Measurements from ENCODE around the gene LARP7.
A peak's percentile ranks its signal among the peaks of the same experiment; 100 is the strongest.
"Not testable (repeated sequence)": the region's sequence is repeated elsewhere in the genome, so short reads cannot be mapped to it uniquely, and the experiment has no call there.

LARP7 gene

GRCh38 chr4:112594993-112595392, 42.0 kb upstream of the LARP7 start:
- Histone ChIP-seq H3K36me3 (no peaks in the 10 kb centered on the region), H3K4me1 (no peaks in the 10 kb centered on the region), H3K4me3 (ENCODE audit: low read depth, low read length) (no peak overlapping the region), H3K27me3 (no peaks in the 10 kb centered on the region), H3K9me3 (no peaks in the 10 kb centered on the region)
- DNase-seq = no peak
- TF ChIP-seq, protein P1, sequence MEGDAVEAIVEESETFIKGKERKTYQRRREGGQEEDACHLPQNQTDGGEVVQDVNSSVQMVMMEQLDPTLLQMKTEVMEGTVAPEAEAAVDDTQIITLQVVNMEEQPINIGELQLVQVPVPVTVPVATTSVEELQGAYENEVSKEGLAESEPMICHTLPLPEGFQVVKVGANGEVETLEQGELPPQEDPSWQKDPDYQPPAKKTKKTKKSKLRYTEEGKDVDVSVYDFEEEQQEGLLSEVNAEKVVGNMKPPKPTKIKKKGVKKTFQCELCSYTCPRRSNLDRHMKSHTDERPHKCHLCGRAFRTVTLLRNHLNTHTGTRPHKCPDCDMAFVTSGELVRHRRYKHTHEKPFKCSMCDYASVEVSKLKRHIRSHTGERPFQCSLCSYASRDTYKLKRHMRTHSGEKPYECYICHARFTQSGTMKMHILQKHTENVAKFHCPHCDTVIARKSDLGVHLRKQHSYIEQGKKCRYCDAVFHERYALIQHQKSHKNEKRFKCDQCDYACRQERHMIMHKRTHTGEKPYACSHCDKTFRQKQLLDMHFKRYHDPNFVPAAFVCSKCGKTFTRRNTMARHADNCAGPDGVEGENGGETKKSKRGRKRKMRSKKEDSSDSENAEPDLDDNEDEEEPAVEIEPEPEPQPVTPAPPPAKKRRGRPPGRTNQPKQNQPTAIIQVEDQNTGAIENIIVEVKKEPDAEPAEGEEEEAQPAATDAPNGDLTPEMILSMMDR (IDR thresholded peaks at IDR 0.05; ENCODE audit: low read depth, low read length) = no peak

DNA sequence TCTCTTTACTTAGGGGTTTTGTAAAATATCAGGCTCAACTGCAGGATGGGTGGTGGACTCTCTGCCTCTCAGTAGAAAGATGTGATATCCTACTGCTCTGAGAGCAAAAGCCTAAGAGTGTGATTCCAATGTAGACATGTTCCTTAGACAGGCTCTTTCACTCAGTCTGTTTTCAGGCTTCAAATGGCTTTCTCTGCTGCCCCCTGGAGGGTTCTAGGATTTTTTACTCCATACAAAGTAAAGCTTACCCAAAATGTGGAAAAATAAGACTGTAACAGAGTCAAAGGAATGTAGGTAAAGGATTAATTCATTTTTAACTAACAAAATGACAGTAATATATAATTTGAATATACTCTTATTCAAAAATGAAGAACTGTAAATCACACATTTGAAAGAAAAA, 32.4 kb upstream of the LARP7 start:
- Histone ChIP-seq H3K36me3 (peaks cover 18% of the 10 kb centered on the region), H3K9me3 (no peaks in the 10 kb centered on the region), H3K27me3 (no peaks in the 10 kb centered on the region), H3K4me3 (ENCODE audit: low read depth, low read length) (no peak overlapping the region), H3K4me1 (no peaks in the 10 kb centered on the region)
- TF ChIP-seq, protein P1 (IDR thresholded peaks at IDR 0.05; ENCODE audit: low read depth, low read length) = peak; percentile 75
- DNase-seq = peak; percentile 58

- DNase-seq; H3K9me3 ChIP-seq; H3K27me3 ChIP-seq; H3K4me3 ChIP-seq (ENCODE audit: low read depth, low read length); H3K4me1 ChIP-seq: not testable (repeated sequence)
- peaks cover 25% of the 10 kb centered on the region for H3K36me3 ChIP-seq
Observed at GRCh38 chr4:112612814-112613213, 24.1 kb upstream of the LARP7 start.

DNA sequence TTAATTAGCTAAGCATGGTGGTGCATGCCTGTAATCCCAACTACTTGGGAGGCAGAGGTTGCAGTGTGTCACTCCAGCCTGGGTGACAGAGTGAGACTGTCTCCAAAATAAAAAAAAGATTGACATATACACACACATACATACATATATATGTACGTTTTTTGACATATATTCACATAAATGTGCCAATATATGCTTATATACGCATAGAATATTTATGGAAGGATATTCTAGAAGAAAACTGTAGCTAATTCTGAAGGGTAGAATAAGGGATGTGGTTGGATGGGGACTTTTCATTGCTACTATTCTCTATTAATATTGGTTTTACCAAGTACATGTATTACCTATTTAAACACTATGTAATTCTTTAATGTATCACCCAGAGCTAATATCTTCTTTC, 20.0 kb upstream of the LARP7 start:
- no peaks in the 10 kb centered on the region for H3K4me1 ChIP-seq
- no peaks in the 10 kb centered on the region for H3K9me3 ChIP-seq
- no peak for DNase-seq
- H3K27me3 ChIP-seq = no peaks in the 10 kb centered on the region
- H3K36me3 ChIP-seq = peaks cover 34% of the 10 kb centered on the region
- TF ChIP-seq, protein P1 (IDR thresholded peaks at IDR 0.05; ENCODE audit: low read depth, low read length) = no peak
- H3K4me3 ChIP-seq (ENCODE audit: low read depth, low read length) = no peak overlapping the region

GRCh38 chr4:112626228-112626627, 10.7 kb upstream of the LARP7 start:
- TF ChIP-seq, protein P1 (IDR thresholded peaks at IDR 0.05; ENCODE audit: low read depth, low read length) = no peak
- DNase-seq = no peak
- Histone ChIP-seq H3K36me3 (peaks cover 15% of the 10 kb centered on the region), H3K9me3 (no peaks in the 10 kb centered on the region), H3K4me3 (ENCODE audit: low read depth, low read length) (no peak overlapping the region), H3K4me1 (no peaks in the 10 kb centered on the region), H3K27me3 (no peaks in the 10 kb centered on the region)

- TF ChIP-seq, protein P1 (IDR thresholded peaks at IDR 0.05; ENCODE audit: low read depth, low read length) = peak; percentile 60
- DNase-seq = no peak
Observed at GRCh38 chr4:112633477-112634235, 3.3 kb upstream of the LARP7 start.

More at GRCh38 chr4:112633477-112634235, 3.3 kb upstream of the LARP7 start:
- H3K27me3 ChIP-seq = no peaks in the 10 kb centered on the region
- H3K4me3 ChIP-seq (ENCODE audit: low read depth, low read length) = no peak overlapping the region
- H3K4me1 ChIP-seq = no peaks in the 10 kb centered on the region
- no peaks in the 10 kb centered on the region for H3K9me3 ChIP-seq
- peaks cover 2% of the 10 kb centered on the region; the same call in 1 of the 2 replicates for H3K36me3 ChIP-seq

All from BE2C (cell line).